HG02885 (cell line): Measurements from ENCODE around the gene RIC3.

Experiments used
- ATAC-seq: cut with Tn5 transposase; IDR thresholded peaks from one replicate; pipeline ENCODE4 v1.9.1; 2021; ENCODE audit warnings: mild to moderate bottlenecking; ENCODE audit not compliant: unreplicated experiment, poor library complexity

The RIC3 gene

DNA sequence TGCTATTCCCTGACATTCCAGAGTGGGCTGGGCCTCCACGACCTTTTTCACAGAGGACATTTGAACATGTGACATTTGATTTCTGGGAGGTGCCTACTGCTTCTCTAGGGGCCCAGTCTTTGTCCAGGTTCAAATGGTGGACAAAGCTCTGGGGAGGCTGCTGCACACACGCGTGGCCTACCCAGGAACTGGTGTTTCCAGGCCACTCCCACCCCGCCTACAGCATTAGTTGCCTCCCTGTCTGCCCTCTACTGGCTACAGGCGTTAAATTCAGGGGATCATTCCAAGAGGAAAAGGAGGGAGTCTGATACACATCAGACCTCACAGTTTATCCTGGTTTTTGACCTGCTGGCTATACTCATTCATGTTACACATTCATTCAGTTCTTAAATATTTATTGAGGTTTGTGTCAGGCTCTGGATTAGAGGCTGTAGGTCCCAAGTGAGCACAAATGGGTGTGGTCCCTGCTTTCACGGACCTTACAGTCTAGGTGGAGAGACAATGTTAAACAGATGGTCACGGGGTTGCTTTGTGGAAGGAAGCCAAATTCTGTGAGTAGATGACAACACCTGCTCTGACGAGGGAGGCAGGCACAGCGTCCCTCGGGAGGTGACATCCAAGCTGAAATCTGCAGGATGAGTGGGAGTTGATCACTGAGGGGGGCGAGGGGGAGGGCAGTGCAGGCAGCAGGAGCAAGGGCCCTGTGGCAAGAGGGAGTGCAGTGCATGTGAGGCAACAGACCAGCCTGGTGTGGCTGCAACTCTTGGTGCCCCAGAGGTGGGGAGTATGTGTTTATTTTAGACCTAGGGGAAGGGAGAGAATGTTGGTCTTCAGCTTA lies 76.0 kb downstream of the RIC3 start:
- ATAC-seq: peak; percentile 85

DNA sequence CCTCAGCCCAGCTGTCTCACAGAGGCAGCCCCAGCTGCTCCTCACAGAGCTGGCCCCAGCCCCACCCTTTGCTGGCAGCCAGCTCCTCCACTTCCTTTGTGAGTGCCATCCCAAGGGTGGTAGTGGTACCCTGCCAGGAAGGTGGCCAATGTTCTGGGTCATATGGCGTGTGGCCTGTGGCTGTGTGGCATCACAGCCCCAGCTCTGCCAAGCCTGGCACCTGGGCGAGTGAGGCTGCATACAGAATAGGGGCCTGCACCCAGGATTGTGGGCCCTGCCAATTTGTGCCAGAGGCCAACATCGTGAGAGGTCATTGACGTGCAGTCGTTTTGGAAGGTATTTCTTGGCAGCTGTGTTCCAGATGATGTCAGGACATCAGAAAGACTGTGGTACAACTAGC lies 77.1 kb downstream of the RIC3 start:
- ATAC-seq: no peak

DNA sequence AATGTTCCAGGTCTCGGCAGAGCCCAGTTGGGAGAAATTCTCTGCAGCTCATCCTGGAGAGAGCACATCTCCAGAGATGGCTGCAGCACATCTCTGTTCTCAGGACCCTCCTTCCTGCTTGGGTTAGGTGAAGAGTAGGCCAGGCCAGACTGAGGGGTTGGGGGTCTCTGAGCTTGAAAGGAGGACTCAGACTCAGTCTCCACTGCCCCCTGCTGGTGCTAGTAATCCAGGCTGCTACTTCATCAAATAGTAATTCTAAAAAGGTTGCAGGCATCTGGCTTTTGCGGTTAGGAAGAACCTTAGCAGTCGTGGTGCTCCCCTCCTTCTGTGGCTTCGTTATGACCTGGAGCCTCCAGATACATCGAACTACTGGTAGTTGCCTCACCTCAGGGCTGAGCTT lies 78.1 kb downstream of the RIC3 start:
- no peak for ATAC-seq

DNA sequence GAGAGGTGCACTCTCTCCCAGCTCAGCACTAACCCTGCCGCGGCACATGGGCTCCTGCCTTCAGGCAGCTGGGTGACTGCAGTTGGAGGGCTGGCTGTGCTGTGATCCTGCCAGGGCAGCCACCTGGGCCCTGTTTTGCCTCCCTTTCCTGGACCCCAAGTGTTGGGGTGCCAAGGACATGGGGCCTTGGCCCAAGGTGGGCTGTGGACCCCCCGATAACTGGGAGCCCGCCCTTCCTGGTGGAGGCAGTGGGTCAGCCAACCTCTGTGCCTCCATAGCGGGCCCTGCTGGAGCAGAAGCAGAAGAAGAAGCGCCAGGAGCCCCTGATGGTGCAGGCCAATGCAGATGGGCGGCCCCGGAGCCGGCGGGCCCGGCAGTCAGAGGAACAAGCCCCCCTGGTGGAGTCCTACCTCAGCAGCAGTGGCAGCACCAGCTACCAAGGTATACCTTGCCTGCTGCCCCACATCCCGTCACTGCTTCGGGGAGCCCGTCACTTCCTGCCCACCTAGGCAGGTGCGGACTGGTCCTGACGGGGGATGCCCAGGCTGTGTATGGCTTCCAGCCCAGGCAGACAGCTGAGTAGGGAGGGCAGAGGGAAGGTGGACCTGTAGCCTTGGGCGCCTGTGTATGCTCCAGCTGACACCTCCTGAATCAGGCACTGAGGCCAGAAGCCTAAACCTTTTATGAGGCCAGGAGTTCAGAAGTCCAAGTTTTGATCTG lies 78.9 kb downstream of the RIC3 start:
- ATAC-seq: no peak

DNA sequence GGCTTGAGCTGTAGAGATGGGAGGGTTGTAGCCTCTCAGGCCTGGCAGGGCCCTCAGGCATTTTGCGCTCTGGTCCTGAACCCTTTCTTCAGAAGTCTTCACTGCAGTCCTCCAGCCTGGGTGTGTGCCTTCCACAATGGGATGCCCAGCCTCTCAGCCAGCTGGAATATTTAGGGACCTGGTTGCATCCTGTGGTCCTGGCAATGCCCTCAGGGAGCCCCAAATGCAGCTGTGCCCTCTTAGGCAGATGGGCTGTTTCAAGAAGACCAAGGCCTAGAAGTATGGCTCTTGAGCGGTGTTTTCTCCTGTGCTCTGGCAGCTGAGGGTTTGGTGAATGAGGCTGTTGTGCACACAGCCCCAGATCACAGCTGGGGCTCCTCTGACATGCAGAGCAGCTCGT lies 81.1 kb downstream of the RIC3 start:
- ATAC-seq: no peak

DNA sequence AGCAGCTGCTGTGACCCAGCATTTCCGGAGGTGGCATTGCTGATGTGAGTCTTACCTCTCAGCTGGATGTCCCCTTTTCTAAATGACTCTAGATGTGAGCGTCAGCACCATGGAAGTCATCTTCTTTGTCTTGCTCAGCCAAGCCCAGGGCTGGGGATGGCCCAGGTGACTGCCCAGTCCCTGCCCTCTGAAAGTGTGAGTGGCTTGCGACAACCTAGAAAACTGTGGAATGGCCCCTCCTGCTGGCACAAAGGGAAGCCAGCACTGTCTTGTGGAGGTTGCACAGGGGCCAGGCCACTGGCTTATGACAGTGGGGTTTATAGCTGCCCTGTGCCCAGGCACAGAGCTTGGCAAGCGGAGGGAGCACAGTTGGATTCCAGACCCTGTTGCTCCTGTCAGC lies 81.6 kb downstream of the RIC3 start:
- no peak for ATAC-seq

DNA sequence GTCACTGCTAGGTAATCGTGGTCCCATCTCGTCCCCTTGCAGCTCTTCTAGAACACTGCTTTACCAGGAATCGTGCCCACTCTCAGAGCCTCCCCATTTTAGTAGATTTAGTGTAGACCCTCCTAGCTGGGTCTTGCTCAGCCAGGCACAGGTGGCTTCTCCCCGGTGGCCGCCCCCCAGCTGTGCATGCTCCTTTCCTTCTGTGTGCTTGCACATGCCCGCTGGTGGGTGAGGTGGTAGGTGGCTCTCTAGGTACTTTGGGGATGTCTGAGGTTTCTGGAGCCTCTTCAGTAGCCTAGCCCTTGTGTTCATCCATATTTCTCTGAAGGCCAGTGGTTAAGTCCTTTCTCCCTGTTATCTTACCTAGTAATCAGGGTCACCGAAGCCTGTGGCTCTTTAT lies 82.3 kb downstream of the RIC3 start:
- ATAC-seq: no peak

DNA sequence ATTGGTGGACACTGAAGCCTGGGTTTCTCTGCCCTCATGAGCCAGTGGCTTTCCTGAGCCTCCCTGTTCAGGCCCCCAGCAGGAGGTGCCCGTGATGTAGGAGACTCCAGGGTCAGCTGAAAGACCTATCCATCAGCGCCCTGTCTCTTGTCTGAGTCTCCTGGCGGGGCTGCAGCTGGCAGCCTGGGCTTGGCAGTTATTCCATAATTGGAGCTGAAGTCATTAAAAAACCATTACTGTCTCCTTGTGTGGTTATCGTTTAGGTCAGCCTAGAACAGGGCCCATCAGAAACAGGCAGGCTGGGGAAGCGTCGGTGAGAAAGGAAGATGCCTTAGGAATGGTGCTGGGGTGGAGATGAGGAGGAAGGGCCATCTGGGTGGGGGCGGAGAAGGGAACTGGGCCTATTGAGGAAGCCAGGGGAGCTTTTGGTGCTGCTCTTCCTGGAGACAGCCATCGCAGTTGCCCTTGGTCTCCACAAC lies 82.8 kb downstream of the RIC3 start:
- ATAC-seq: no peak

DNA sequence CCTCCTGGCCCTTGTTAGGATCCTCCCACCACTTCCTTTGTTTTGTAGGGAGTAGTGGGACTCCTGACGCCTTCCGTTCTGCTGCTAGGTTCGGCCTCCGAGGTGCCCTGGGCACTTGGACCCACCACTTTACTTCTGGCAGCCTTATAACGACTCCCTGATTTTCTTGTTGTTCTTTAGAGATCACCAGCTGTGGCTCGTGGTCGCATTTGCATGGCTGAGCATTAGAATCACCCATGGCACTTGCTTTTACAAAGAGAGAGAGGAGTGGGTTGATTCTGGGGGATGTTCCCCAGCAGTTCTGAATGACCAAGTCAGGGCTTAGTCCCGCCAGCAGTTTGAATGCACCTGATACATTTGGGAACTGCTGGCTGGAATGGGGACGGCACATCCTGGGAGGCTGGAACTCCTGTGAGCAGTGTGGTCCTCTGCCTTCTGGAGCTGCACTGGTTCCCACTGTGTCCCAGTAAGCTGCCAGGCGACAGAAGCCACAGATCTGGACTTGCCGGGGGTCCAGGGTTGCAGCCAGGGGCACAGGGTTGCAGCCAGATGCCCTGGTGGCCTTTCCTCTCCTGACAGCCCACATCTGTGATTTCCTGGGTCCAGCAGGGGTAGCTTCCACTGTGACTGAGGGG lies 83.7 kb downstream of the RIC3 start:
- no peak for ATAC-seq

DNA sequence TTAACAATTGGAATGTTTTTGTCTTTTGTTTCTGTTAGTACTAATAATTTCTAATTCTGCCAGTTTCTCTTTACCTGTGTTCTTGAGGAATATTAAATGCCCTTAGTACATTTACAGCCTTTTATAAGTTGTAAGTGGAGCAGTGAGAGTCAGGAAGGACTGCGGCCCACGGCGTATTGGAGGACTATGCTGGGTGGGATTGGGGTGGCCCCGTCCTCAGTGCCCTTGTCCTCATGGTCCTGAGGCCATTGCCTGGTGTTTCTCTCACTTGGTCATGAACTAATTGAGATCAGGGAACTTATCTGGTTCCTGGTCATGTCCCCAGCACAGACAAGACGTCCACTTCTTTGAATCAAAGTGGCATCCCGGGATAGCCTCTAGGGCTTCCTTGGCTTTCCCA lies 84.5 kb downstream of the RIC3 start:
- no peak for ATAC-seq

DNA sequence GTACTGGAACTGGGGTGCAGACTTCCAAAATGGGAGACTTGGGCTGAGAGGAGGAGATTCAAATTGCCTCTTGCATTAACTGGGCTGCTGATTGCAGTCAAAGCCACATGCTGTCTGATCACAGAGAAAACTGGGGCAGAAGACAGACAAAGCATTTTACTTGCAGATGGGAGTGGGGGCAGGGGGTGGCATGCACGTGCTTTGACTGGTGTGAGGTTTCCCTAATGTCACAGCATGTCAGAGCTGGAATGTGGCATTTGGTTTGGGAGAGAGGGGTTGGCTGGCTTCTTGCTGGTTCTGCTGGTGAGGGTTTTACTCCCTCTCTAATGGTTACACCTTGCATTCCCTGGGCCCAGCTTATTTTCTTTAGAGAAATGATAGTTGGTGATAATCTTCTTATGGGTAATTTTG lies 84.9 kb downstream of the RIC3 start:
- ATAC-seq: no peak

DNA sequence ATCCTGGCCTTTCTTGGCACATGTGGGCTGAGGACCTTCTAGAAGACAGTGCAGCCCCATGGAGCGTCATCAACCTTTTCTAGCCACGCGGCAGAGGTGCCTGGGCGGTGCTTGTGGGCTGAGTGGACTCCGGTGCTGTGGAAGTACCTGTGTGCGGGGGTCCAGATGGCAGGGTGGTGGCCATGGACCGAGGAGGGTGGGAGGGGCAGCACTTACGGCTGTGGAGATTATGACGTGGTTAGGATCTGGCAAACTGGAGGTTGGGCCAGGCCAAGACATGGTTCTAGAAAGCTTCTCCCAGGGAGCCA lies 85.8 kb downstream of the RIC3 start:
- no peak for ATAC-seq

DNA sequence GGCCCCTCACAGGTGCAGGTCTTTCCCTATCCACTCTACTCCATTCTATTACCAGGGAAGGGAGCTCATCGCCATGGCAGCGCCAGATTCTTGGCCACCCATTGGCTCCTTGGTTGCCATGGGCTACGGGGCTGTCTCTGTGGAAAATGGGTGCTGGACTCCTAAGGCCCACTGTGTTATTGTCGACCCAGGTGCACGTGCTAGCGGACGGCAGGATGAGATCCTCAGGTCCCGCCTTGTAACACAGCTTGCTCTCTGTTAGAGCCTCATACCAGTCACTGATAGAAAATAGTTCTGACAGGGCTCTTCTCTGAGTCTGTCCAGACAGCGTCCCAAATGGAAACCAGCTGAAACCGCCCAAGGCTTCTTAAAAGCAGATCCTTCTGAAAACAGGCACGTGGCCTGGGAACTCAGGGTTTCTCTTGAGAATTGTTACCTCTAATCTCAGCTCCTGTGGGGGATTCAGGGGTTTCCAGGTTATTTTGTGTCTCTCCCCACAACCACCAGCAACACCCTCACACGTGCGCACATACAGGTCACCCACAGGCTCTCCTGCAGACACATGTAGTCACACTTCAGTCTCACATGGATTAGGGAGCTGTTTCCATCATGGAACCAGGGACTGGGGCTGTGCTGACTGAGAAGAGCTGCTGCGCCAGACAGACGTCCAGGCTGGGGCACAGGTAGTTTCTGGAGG lies 86.3 kb downstream of the RIC3 start:
- ATAC-seq: no peak

DNA sequence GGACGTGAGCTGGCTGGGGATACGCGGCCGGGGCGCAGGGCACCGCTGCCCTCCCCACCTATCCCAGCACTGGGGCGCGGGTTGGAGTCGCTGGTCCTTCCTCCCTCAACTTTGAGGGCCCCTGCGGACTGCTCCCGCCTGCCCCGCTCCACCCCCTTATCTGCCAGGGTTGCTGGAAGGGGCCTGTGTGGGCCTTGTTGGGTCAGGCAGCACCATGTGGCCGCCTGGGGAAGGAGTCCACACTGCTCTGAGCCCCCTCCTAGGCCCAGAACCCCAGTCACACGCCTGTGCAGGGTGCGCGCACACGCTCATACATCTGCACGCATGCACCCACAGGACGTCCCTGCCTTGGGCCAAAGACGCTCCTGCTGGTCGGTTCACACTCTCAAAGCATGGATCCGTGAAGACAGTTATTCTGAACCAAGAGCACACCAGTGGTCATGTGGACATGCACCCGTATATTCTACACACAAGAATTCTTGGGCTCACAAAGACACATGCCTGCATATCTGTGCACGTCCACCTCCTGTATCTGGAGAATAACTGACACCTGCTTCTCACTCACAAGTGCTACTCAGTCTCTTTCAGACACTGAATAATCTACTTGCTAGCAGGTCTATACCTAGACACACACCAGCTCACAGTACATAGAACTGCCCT lies 87.1 kb downstream of the RIC3 start:
- no peak for ATAC-seq

DNA sequence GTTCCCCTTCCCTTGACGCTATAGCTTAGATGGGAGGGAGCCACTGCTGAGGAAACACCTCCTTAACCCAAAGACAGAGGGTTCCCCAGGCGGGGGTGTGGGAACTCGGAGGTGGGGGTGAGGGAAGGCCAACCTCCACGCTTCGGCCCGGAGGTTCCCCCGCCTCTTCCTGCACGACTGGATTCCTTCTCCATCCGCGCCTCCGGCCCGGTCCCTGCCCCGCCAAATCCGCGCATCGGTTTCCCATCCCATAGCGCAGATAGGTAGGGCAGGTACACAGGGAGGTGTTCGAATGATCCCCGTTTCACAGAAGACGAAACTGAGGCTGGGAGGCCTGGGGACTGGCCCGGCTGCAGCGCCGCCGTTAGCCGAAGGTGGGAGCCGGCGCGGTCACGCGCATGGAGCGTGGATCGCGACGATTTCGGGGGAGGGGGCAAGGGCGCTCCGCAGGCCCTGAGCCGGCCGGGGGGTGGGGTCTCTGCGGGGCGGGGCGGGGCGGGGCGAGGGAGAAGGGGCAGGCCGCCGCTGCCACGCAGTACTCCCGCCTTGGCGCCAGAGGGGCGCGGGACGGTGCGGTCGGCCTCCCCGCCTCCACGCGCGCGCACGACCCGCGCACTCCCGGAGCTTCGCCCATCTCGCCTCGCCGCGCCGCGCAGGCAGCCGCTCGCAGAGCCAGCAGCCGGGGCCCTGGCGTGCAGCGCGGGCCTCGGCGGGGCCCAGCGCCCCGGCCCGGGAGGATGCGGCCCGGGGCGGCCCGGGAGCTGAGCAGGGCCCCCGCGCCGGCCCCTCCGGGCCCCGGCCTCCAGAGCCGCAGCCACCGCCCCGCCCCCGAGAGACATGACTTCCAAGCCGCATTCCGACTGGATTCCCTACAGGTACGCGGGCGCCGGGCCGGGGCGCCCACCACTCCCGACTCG lies 87.9 kb downstream of the RIC3 start, which contains the start of gene TUB:
TUB (plus strand) TSS at position 538 of the 917 bp plus-strand sequence; CDS start at position 838, 300 bp downstream.
- no peak for ATAC-seq

DNA sequence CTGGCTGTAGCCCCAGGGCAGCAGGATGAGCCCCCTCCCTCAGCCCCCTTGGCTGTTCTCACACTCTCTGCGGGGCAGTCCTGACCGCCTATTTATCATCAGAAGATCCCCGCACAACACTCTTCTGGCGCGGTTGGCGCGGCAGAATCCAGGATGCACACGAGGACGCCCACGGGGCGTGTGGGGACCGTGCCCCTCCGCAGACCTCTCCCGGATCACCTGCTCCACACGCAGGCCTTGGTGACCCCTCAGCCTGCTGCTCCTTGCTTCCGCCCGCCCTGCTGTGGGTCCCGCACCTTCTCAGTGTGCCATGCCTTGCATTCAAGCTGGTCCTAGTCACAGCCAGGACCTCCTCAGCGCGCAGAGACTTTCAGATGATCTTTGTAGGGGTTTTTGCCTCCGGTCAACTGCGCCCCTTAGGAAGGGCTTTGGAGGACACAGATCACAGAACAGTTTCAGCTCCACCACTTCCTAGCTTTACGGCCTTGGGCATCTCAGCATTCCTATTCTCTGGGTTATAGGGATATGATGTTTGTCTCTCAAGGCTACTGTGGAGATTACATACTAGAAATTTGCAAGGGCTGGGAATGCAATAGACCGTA lies 88.7 kb downstream of the RIC3 start:
- ATAC-seq: no peak

DNA sequence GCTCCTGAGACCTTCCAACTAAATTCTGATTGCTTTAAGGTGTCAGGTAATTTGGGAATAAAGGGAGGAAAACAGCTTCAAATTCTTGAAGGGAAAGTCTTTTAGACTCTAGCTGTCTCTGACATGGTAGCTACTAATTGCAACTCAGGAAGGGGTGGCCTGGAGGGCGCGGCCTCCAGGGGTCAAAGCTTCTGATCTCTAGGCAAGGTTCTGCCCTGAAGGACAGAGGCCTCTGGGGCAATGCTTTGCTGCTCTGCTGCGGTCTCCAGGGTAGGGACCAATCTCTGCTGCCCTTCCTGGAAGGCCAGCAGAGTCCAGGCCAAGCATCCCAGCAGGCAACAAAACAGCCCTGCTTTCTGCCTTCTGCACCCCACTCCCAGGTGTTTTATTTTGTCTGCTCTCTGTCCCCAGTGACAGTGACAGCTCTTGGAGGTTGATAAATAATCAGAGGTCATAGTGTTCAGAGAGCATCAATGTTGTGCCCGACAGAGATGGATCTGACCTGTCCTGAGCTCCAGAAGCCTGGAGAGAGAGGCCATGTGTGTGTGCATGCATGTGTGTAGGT lies 89.6 kb downstream of the RIC3 start:
- no peak for ATAC-seq

DNA sequence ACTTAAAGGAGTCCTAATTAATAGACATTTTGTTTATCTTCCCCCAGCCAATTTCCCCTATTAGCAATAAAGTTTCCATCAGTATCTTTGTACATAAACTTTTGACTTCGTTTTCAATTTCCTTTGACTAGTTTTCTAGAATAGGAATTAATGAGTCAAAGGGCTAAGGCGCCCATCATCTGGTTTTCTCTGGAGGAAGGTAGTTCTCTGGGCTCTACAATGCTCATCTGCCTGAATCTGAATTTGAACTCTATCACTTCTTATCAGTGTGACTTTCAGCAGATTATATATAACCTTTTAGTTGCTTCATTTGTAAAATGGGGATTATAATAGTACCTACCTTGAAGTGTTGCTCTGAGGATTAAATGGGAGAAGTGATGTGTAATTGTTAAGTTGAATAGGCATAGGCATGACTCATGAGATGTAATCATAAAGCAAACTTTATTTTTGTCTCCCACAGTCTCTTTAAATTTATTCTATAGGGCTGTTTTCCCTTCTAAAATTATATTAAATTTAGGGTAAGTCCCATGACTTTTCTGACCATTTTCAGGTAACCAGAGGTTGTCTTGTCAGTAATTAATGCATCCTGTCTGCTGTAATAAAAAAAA lies 93.6 kb downstream of the RIC3 start:
- no peak for ATAC-seq
